ENCODE measurements around the gene ITPRID2.

The ITPRID2 gene

GRCh38 chr2:181971032-181971431 lies 79.5 kb downstream of the ITPRID2 start:
- no peak overlapping the region for H3K4me3 ChIP-seq (replicated peaks; ENCODE audit: low read depth, low read length)
- DNase-seq (ENCODE audit: low read depth) = no peak
- TF ChIP-seq CTCF (IDR thresholded peaks at IDR 0.05; ENCODE audit: low read length, missing control alignments) = no peak

GRCh38 chr2:181972431-181973170 lies 81.1 kb downstream of the ITPRID2 start:
- DNase-seq (ENCODE audit: low read depth) = no peak
- H3K4me3 ChIP-seq (replicated peaks; ENCODE audit: low read depth, low read length) = no peak overlapping the region
- TF ChIP-seq CTCF (IDR thresholded peaks at IDR 0.05; ENCODE audit: low read length, missing control alignments) = no peak

- H3K4me3 ChIP-seq (replicated peaks; ENCODE audit: low read depth, low read length) = no peak overlapping the region
- TF ChIP-seq CTCF (IDR thresholded peaks at IDR 0.05; ENCODE audit: low read length, missing control alignments) = no peak
- no peak for DNase-seq (ENCODE audit: low read depth)
These were observed 81.7 kb downstream of the ITPRID2 start for GRCh38 chr2:181973171-181973783.

GRCh38 chr2:181977661-181978350 lies 86.3 kb downstream of the ITPRID2 start:
- DNase-seq (ENCODE audit: low read depth) = peak; percentile 13
- no peak for TF ChIP-seq CTCF (IDR thresholded peaks at IDR 0.05; ENCODE audit: low read length, missing control alignments)
- H3K4me3 ChIP-seq (replicated peaks; ENCODE audit: low read depth, low read length) = no peak overlapping the region

GRCh38 chr2:181978351-181979150 lies 87.0 kb downstream of the ITPRID2 start:
- DNase-seq (ENCODE audit: low read depth) = no peak
- no peak for TF ChIP-seq CTCF (IDR thresholded peaks at IDR 0.05; ENCODE audit: low read length, missing control alignments)

More at GRCh38 chr2:181978351-181979150, 87.0 kb downstream of the ITPRID2 start:
- H3K4me3 ChIP-seq (replicated peaks; ENCODE audit: low read depth, low read length) = no peak overlapping the region

Data from fibroblast of pulmonary artery (primary cell).